HG03103 (cell line): ENCODE data around the gene ATAD5.

Source experiments
- ATAC-seq: cut with Tn5 transposase; IDR thresholded peaks from one replicate; pipeline ENCODE4 v1.9.1; 2021; ENCODE audit warnings: low read depth; ENCODE audit not compliant: unreplicated experiment

Gene ATAD5

DNA sequence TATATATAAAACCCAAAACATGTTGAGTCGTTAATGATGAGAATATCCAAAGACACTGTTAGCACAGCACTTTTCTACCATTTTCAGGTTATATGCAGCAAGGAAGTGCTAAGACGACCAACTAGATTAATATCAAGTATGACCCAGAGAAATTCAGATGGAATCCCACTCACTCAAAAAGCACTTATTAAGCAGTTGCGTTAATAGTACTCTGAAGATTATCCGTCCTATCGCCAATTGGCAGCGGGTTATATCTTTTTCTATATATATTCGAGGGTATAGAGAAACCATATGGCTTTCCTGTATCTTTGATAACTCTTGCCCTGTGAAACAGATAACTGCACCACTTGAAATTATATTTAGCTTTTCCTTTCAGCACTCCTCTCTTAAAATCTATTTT, 8.3 kb upstream of the ATAD5 start:
- no peak for ATAC-seq

DNA sequence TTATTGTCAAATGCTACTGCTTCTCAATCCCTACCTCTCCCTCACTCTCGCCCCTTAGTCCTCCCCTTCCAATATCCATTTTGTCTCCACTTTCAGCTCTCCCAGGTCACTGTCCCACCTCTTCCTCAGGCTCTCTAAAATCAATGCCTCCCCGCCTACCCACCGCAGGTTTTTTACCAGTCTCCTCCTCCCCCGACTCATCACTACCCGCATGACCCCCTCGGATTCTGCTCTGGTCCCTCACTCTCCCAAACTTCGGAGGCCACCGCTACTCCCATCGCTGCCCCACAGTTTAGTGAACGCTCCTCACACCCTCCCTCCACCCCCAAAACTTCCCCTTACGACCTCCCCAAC, 7.8 kb upstream of the ATAD5 start:
- no peak for ATAC-seq

DNA sequence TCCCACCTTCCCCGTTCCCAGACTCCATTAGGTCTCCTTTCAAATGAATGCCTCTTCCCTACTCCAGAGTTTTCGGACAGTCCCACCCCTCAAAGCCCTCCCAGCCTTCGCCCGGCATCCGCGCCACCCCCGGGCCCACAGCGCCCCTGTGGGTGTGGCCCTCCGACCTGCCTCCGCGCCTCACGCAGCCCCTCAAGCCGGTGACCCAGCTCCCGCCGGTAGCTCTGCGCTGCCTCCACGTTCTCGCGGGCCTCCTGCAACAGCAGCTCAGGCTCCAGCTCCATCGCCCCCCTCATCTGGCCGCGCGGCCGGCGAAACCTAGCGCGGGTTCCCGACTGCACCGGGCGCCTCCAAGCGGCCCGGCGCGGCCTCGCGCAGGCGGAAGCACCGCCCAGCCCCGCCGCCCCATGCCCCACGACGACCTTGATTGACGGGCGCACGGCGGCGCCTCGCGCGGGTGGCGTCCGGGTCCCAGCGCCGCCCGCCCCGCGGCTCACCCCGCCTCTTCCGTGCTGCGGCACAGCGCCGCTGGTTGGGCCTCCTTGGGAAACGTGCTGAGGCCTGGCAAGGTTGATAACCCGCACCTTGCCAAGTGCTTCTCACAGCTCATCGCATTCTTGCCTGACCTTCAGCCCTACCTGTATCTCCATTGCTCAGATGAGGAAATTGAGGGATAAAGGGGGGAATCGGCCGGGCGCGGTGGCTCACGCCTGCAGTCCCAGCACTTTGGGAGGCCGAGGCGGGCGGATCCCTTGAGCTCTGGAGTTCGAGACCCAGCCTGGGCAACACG, 7.2 kb upstream of the ATAD5 start, which contains the start of gene CRLF3:
Gene CRLF3 (minus strand): TSS at position 337 of the 790 bp plus-strand sequence. CDS start 41 bp downstream, at position 296.
- peak; percentile 67 for ATAC-seq

DNA sequence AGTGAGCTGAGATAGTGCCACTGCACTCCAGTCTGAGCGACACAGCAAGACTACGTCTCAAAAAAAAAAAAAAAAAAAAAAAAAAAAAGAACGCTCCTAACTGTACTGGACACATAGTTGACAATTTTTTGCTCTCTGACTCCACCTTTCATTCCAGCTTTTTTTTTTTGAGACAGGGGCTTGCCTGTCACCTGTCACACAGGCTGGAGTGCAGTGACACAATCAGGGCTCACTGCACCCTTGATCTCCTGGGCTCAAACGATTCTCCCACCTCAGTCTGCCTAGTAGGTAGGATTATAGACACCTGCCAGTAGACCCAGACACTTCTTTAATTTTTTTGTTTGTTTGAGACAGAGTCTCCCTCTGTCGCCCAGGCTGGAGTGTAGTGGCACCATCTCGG, 4.7 kb upstream of the ATAD5 start:
- ATAC-seq, result no peak

DNA sequence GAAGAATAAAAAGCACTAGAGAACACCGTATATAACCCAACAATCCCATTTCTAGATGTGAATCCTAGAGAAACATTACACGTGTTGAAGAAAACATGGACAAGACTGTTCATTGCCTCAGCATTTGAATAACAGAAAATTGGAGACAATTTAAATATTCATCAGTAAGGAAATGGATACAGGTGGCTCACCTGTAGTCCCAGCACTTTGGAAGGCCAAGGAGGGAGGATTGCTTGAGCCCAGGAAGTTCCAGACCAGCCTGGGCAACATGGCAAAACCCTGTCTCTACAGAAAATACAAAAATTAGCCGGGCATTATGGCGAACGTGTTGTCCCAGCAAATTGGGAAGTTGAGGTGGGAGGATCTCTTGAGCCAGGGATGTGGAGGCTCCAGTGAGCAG, 2.7 kb upstream of the ATAD5 start:
- no peak for ATAC-seq

DNA sequence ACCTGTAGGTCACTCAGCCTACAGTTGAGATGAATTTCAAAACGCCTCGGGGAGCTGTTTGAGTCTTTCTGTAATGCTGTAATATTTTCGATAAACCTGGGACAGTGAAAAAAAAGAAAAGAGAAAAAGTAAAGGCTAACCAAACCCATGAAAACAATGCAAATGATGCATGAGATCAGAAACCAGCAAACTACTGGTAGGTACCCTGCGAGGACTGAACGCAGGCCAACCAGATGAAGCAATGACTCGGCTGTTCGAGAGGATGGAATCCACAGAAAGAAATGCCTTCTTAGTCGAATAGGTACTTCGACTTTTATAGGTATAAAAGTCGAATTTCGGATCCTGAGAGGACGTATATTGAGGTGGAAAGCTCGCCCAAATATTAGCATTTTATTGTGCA, 509 bp upstream of the ATAD5 start:
- no peak for ATAC-seq

DNA sequence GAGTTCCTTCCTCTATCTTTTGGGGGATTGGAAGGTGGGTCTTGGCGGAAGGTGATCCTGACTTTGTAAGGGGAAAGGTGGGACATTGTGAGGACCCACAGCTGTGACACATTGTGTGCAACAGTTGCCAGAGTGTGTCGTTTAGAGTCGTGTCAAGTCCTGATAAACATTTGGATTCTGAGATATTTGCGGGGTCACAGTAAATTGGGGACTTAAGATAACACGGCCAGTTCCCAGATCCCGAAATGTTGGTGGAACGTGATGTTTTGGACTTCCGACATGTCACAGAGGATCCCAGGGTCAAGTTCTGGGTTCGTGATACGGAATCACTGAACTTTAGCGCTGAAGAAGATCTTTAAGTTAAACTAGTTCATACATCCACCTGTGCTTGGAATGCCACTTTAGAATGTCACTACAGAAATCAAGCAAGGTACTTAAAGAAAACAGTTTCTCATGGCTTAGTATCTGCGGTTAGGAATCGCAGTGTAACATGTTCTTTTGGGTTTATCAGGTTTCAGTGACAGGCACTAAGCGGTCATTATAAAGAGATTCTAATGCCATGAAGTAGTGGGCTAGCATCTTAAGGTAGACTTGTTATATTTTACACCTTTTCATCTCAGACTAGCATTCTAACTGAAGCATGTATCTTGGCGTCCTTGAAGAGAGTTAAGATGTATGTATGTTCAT, 815 bp downstream of the ATAD5 start:
- ATAC-seq, result no peak

DNA sequence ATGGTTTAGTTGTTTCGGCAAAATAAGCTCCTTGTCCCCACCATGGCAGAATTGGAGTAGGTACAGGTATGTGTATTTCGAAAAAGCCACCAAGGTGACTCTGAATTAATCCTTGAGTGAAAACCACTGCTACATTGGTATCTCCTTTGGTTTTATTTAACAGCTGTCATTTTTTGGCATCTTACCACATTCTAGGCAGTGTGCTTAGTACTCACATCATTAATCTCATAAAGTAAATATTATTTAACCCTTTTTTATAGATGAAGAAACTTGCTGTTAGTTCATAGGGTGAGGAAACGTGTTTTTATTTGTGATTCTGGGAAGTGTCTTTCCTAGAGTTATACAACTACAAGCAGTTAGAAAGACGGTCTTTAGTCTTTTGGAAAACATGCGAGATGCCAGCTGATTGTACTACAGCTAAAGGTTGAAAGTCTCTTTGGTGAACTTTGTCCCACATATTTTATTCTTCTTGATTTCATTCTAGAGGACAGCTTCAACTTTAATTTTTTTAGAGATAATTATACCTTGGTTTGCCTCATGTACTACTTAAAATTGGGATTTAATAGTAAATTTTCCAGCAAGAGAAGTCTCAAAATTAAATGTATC, 6.5 kb downstream of the ATAD5 start:
- no peak for ATAC-seq

DNA sequence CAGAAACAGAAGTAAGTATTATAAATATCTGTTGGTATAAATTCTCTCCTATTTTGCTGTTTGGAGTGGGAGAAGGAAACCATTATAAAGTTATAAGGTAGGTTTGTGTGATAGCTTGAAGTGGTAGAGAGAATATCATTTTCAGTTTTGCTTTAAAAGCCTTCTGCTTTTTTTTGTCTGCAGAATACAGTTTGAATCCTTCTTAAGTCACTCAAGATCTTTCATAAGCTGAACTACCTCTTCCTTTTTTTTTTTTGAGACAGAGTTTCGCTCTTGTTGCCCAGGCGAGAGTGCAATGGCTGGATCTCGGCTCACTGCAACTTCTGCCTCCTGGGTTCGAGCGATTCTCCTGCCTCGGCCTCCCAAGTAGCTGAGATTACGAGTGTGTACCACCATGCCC, 9.0 kb downstream of the ATAD5 start:
- ATAC-seq, result no peak

DNA sequence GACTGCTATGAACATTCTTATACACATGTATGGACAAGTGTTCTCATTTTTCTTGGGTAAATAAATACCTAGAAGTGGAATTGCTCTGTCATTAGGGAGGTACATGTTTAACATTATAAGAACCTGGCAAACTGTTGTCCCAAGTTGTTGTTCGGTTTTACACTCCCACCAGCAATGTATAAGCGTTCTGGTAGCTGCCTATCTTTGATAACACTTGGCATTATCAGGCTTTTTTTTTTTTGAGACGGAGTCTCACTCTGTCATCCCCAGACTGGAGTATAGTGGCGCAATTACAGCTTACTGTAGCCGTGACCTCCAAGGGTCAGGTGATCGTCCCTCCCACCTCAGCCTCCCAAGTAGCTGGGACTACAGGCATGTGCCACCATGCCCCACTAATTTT, 16.3 kb downstream of the ATAD5 start:
- ATAC-seq, result no peak

DNA sequence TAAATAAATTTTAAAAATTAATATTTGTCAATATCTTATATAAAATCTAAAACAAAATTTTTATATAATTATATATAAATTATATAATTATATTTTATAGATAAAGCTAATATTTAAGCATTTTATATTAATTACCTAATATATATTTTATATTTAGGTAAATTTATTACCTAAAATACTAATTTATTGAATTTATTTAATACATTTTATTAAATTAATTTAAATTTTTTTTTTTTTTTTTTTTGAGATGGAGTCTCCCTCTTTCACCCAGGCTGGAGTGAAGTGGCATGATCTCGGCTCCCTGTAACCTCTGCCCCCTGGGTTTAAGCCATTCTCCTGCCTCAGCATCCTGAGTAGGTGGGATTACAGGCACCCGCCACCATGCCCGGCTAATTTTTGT, 22.4 kb downstream of the ATAD5 start:
- no peak for ATAC-seq

DNA sequence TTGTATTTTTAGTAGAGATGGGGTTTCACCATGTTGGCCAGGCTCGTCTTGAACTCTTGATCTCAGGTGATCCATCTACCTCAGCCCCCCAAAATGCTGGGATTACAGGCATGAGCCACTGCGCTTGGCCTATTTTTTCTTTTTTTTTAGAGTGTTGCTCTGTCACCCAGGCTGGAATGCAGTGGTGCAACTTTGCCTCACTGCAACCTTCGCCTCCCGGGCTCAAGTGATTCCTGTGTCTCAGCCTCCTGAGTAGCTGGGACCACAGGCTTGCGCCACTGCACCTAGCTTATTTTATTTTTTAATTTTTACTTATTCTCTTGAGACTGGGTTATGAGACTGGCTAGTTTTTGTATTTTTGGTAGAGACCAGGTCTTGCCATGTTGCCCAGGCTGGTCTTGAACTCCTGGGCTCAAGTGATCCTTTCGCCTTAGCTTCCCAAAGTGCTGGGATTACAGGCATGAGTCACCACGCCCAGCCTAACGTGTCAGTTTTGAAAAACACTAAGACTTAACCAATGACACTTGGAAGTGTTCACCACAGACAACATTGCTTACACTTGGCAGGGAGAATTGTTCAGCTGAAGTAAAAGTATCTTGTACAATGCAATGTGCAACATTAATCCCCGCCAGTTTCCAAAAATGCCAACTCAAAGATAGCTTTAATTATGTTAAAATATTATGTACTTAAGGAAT, 26.9 kb downstream of the ATAD5 start:
- no peak for ATAC-seq

DNA sequence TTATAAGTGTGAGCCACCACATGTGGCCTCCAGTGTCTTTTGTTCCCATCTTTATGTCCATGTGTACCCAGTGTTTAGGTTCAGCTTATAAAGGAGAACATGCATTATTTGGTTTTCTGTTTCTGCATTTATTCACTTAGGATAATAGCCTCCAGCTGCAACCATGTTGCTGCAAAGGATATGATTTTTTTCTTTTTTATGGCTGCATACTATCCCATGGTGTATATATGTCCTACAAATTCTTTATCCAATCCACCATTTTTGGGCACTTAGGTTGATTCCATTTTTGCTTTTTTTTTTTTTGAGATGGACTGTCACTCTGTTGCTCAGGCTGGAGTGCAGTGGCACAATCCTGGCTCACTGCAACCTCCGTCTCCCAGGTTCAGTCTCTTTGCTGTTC, 32.9 kb downstream of the ATAD5 start:
- no peak for ATAC-seq

DNA sequence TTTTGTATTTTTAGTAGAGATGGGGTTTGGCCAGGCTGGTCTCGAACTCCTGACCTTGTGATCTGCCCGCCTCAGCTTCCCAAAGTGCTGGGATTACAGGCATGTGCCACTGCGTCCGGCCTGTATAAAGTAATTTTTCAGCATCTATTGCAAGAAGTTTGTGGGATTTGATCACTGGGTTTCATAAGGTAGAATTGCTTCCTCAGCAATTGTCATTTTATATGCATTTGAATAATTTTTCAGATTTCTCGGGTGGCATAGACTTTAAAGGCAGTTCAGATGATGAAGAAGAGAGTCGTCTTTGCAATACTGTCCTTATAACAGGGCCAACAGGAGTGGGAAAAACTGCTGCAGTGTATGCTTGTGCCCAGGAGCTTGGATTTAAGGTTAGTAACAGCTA, 37.2 kb downstream of the ATAD5 start:
- no peak for ATAC-seq

DNA sequence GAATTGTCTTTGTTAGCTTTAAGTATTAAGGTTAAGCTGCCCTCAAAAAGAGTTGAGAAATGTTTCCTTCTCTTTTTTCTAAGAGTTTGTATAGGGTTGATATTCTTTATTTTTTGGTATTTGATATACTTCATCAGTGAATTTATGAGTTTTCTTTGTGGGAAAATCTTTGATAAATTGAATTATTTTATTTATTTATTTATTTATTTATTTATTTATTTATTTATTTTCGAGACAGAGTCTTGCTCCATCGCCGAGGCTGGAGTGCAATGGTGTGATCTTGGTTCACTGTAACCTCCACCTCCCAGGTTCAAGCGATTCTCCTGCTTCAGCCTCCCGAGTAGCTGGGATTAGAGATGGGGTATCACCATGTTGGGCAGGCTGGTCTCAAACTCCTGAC, 54.4 kb downstream of the ATAD5 start:
- no peak for ATAC-seq

DNA sequence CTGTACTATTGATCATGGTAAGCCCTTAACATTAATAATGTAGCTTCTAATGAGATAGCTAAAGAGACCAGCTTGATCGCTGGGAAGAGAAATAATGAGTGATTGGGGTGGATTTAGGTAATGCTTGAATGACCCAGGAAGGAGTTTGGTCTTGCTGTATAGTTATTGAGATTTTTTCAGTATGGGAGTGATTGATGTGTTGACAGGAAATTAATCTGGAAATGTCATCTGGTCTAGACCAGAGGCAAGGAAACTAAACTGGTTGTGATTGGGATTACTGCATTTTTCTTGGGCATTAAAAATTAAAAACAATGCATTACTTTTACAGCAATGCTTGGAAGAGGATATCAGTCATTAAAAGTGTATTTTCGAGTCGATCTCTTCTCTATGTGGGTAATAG, 62.5 kb downstream of the ATAD5 start:
- ATAC-seq, result no peak

DNA sequence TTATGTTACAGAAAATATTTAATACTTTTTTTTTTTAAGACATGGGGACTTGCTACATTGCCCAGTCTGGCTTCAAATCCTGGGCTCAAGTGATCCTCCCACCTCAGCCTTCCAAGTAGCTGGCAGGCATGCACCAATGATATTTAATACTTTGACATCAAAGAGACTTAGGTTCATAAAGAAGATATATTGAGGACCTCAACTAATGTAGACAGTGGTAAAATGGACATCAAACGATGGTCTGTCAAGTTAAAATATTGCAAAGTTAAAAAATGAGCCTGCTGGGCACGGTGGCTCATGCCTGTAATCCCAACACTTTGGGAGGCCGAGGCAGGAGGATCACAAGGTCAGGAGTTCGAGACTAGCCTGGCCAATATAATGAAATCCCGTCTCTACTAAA, 65.5 kb downstream of the ATAD5 start:
- ATAC-seq, result no peak

DNA sequence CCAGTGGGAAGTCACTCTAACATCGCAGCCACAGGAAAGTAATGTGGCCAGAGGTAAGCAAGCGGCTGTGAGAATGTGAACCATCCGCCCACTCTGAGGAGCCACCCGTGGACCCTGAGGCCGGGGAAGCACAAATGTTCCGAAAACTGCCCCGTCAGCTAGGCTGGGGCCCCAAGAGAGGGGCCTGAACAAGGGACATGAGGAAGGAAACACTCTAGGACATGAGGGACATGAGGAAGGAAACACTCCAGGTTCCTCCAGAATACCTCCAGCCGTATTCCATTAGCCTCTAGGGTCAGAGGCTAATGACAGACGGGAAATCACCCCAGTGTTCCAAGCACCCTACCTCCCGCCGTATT, 74.0 kb downstream of the ATAD5 start:
- no peak for ATAC-seq

DNA sequence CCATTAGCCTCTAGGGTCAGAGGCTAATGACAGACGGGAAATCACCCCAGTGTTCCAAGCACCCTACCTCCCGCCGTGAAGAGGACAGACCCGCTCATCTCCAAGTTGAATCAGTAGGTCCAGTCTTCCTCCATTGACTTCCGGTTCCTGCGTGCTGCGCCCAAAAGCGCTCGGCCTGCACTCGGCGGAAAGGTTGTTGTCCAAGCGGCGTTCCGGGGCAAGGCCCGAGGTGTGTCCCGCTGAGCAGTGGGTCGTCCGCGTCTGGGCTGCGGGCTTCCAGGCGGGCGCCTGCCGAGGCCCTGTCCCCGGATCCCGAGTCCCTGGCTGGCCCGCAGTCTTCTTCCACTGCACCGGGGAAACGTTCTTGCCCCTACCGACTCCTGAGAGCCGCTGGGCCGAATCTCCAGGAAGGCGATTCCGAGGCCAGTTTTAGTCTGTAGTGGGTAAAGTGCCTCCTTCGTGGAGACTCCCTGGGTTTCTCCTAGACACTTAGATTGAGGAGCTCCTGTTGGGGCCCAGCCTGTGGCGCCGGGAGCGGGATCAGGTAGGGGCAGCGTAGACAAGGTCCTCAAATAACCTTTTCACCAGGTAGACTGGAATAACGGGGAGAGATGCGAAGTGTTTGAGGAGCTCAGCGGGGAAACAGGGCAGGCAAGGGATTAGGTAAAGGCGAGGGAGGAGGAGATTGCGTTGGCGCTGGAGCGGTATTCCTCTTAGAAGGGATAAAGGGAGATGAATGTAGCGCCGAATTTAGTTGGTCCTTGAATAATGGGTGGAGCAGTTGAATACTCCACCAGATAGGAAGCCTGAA, 74.5 kb downstream of the ATAD5 start, which contains the start of gene TEFM:
Gene TEFM (minus strand): TSS at position 138 of the 811 bp plus-strand sequence. CDS start 40 bp downstream, at position 98.
- peak; percentile 85 for ATAC-seq

DNA sequence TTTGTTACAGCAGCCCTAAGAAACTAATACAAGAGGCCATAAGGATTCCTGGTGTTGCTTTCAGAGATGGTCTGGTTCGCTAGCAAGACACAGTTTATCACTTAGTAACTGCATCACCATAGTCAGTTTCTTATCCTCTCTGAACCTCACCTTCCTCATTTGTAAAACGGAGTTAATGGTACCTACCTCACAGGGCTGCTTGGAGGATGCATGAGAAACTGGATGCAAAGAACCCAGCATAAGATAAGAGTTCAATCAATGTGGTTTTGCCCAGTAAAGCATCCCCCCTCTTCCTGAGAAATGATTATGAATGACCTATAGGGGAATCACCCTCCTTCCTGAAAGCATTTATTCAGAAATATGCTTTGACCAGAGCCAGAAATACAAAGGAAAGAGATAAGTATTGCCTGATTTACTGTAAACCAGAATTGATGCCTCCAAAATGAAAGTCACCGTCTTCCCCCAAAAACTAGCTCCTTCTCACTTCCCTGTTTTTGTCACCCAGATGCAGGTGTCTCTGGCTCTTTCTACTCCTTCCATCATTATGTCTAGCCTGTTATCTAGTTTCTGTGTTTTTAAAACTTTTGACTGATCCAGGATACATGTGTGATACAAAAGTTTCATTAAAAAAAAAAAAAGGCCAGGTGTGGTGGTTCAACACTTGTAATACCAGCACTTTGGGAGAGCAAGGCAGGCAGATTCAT, 77.1 kb downstream of the ATAD5 start:
- ATAC-seq, result no peak
